ENCODE measurements around the gene OSBPL3.

GRCh38 chr7:25029075-25029474 lies 49.1 kb upstream of the OSBPL3 start:
- TF ChIP-seq EZH2phosphoT487 (IDR thresholded peaks at IDR 0.05; ENCODE audit: insufficient read depth, low read depth) (no peak), EZH2 (IDR thresholded peaks at IDR 0.05; ENCODE audit: insufficient read depth, poor library complexity, severe bottlenecking) (no peak)

Measured in GM23248 (cell line).